IPS-18a (cell line): ENCODE data around the gene THSD7A.

ENCODE experiments used
- H3K27ac ChIP-seq: one replicate; pipeline ENCODE4 v1.5.1; 2013; ENCODE audit warnings: low read length
- H3K27me3 ChIP-seq: one replicate; pipeline ENCODE4 v1.6.1; 2013; ENCODE audit warnings: mild to moderate bottlenecking, low read length; ENCODE audit not compliant: control insufficient read depth, insufficient read depth
- H3K36me3 ChIP-seq: one replicate; pipeline ENCODE4 v1.6.1; 2013; ENCODE audit warnings: low read depth, low read length; ENCODE audit not compliant: control insufficient read depth
- H3K4me1 ChIP-seq: one replicate; pipeline ENCODE4 v1.6.1; 2013; ENCODE audit warnings: low read depth, low read length; ENCODE audit not compliant: control insufficient read depth
- H3K4me3 ChIP-seq: one replicate; pipeline ENCODE4 v1.5.1; 2013; ENCODE audit warnings: low read length
- H3K9ac ChIP-seq: one replicate; pipeline ENCODE4 v1.6.1; 2013; ENCODE audit warnings: mild to moderate bottlenecking, low read length, moderate library complexity
- H3K9me3 ChIP-seq: one replicate; pipeline ENCODE4 v1.6.1; 2013; ENCODE audit warnings: low read depth, low read length; ENCODE audit not compliant: control insufficient read depth

The THSD7A gene

GRCh38 chr7:11335947-11336346 is 496.1 kb downstream of the THSD7A start:
- Histone ChIP-seq H3K27ac (no peak overlapping the region), H3K36me3 (no peaks in the 10 kb centered on the region), H3K4me3 (no peak overlapping the region), H3K9ac (no peak overlapping the region), H3K27me3 (no peaks in the 10 kb centered on the region), H3K9me3 (no peaks in the 10 kb centered on the region), H3K4me1 (peaks cover under 1% of the 10 kb centered on the region)

- Histone ChIP-seq H3K4me1 (peaks cover 10% of the 10 kb centered on the region), H3K9ac (no peak overlapping the region), H3K27ac (no peak overlapping the region), H3K36me3 (no peaks in the 10 kb centered on the region), H3K4me3 (no peak overlapping the region), H3K9me3 (no peaks in the 10 kb centered on the region), H3K27me3 (no peaks in the 10 kb centered on the region)
Observed at GRCh38 chr7:11332865-11333228, 499.2 kb downstream of the THSD7A start.

- H3K27me3 ChIP-seq, result no peaks in the 10 kb centered on the region
- peaks cover 11% of the 10 kb centered on the region for H3K4me1 ChIP-seq
- no peak overlapping the region for H3K27ac ChIP-seq
- no peak overlapping the region for H3K4me3 ChIP-seq
- H3K36me3 ChIP-seq, result no peaks in the 10 kb centered on the region
- H3K9ac ChIP-seq, result no peak overlapping the region
- no peaks in the 10 kb centered on the region for H3K9me3 ChIP-seq
Observed at GRCh38 chr7:11332186-11332864, 499.7 kb downstream of the THSD7A start.

GRCh38 chr7:11331128-11332102 is 500.6 kb downstream of the THSD7A start:
- Histone ChIP-seq H3K9ac (no peak overlapping the region), H3K4me3 (no peak overlapping the region)

GRCh38 chr7:11330717-11331116 is 501.3 kb downstream of the THSD7A start:
- H3K4me1 ChIP-seq, result peaks cover 11% of the 10 kb centered on the region
- no peaks in the 10 kb centered on the region for H3K36me3 ChIP-seq
- no peak overlapping the region for H3K9ac ChIP-seq
- no peaks in the 10 kb centered on the region for H3K27me3 ChIP-seq
- H3K9me3 ChIP-seq, result no peaks in the 10 kb centered on the region
- no peak overlapping the region for H3K27ac ChIP-seq
- no peak overlapping the region for H3K4me3 ChIP-seq

More at GRCh38 chr7:11331128-11332102, 500.6 kb downstream of the THSD7A start:
- no peaks in the 10 kb centered on the region for H3K9me3 ChIP-seq
- no peaks in the 10 kb centered on the region for H3K36me3 ChIP-seq
- no peaks in the 10 kb centered on the region for H3K27me3 ChIP-seq
- no peak overlapping the region for H3K27ac ChIP-seq
- H3K4me1 ChIP-seq, result peaks cover 11% of the 10 kb centered on the region

GRCh38 chr7:11330208-11330607 is 501.8 kb downstream of the THSD7A start:
- H3K27me3 ChIP-seq, result no peaks in the 10 kb centered on the region
- H3K9ac ChIP-seq, result no peak overlapping the region
- H3K27ac ChIP-seq, result no peak overlapping the region
- H3K4me1 ChIP-seq, result peaks cover 11% of the 10 kb centered on the region
- no peaks in the 10 kb centered on the region for H3K9me3 ChIP-seq
- H3K36me3 ChIP-seq, result no peaks in the 10 kb centered on the region
- H3K4me3 ChIP-seq, result no peak overlapping the region

GRCh38 chr7:11329626-11330025 is 502.4 kb downstream of the THSD7A start:
- no peak overlapping the region for H3K9ac ChIP-seq

GRCh38 chr7:11328309-11328708 is 503.7 kb downstream of the THSD7A start:
- no peak overlapping the region for H3K27ac ChIP-seq
- peaks cover 11% of the 10 kb centered on the region for H3K4me1 ChIP-seq
- H3K9me3 ChIP-seq, result no peaks in the 10 kb centered on the region
- no peak overlapping the region for H3K9ac ChIP-seq
- no peaks in the 10 kb centered on the region for H3K27me3 ChIP-seq
- no peak overlapping the region for H3K4me3 ChIP-seq
- no peaks in the 10 kb centered on the region for H3K36me3 ChIP-seq

More at GRCh38 chr7:11329626-11330025, 502.4 kb downstream of the THSD7A start:
- Histone ChIP-seq H3K27me3 (no peaks in the 10 kb centered on the region), H3K36me3 (no peaks in the 10 kb centered on the region), H3K27ac (no peak overlapping the region), H3K4me3 (no peak overlapping the region), H3K9me3 (no peaks in the 10 kb centered on the region), H3K4me1 (peaks cover 11% of the 10 kb centered on the region)

GRCh38 chr7:11327633-11328032 is 504.4 kb downstream of the THSD7A start:
- no peaks in the 10 kb centered on the region for H3K27me3 ChIP-seq
- H3K27ac ChIP-seq, result no peak overlapping the region
- H3K4me1 ChIP-seq, result peaks cover 11% of the 10 kb centered on the region

More at GRCh38 chr7:11327633-11328032, 504.4 kb downstream of the THSD7A start:
- no peak overlapping the region for H3K9ac ChIP-seq
- no peaks in the 10 kb centered on the region for H3K9me3 ChIP-seq
- no peak overlapping the region for H3K4me3 ChIP-seq
- H3K36me3 ChIP-seq, result no peaks in the 10 kb centered on the region
